GM21390 (cell line): ENCODE results near the gene PRORP.
"Not testable (repeated sequence)": the region's sequence is repeated elsewhere in the genome, so short reads cannot be mapped to it uniquely, and the experiment has no call there.

ENCODE experiments used
- ATAC-seq: cut with Tn5 transposase; IDR thresholded peaks from one replicate; pipeline ENCODE4 v1.9.1; 2021; ENCODE audit not compliant: unreplicated experiment

Gene PRORP

GRCh38 chr14:35121887-35122695 lies at the start of gene PRORP, which contains the start of gene PPP2R3C:
TSS of gene PRORP (plus strand) at chr14:35122552. CDS start at chr14:35123246, 694 bp downstream.
TSS of gene PPP2R3C (minus strand) at chr14:35121990. CDS start at chr14:35121959, 31 bp downstream.
- ATAC-seq = peak; percentile 85

GRCh38 chr14:35073486-35073885 lies 48.9 kb upstream of the PRORP start:
- ATAC-seq = no peak

- ATAC-seq = no peak
Measured at GRCh38 chr14:35078082-35078481, 44.3 kb upstream of the PRORP start.

GRCh38 chr14:35079742-35080141 lies 42.6 kb upstream of the PRORP start:
- no peak for ATAC-seq

- no peak for ATAC-seq
Measured at GRCh38 chr14:35083530-35084150, 38.7 kb upstream of the PRORP start.

- ATAC-seq = no peak
Measured at GRCh38 chr14:35085441-35085840, 36.9 kb upstream of the PRORP start.

- ATAC-seq = no peak
Measured at GRCh38 chr14:35088514-35088913, 33.8 kb upstream of the PRORP start.

- ATAC-seq = not testable (repeated sequence)
Measured at GRCh38 chr14:35094645-35095044, 27.7 kb upstream of the PRORP start.

GRCh38 chr14:35107866-35108265 lies 14.5 kb upstream of the PRORP start:
- ATAC-seq = no peak

GRCh38 chr14:35112641-35113040 lies 9.7 kb upstream of the PRORP start:
- ATAC-seq = no peak

GRCh38 chr14:35113308-35113950 lies 8.9 kb upstream of the PRORP start:
- no peak for ATAC-seq

- no peak for ATAC-seq
Measured at GRCh38 chr14:35114036-35114435, 8.3 kb upstream of the PRORP start.

GRCh38 chr14:35116242-35116641 lies 6.1 kb upstream of the PRORP start:
- no peak for ATAC-seq

- no peak for ATAC-seq
Measured at GRCh38 chr14:35117112-35117511, 5.2 kb upstream of the PRORP start.

GRCh38 chr14:35121026-35121886 lies 1.1 kb upstream of the PRORP start:
- peak; percentile 5 for ATAC-seq

GRCh38 chr14:35122696-35123387 lies 490 bp downstream of the PRORP start:
- ATAC-seq = peak; percentile 44

GRCh38 chr14:35123388-35123703 lies 994 bp downstream of the PRORP start:
- ATAC-seq = no peak

- no peak for ATAC-seq
Measured at GRCh38 chr14:35124127-35124526, 1.8 kb downstream of the PRORP start.

GRCh38 chr14:35133542-35134328 lies 11.4 kb downstream of the PRORP start:
- no peak for ATAC-seq
